ENCODE data around the gene OR2S2.
"Not testable (repeated sequence)": the region's sequence is repeated elsewhere in the genome, so short reads cannot be mapped to it uniquely, and the experiment has no call there.

The OR2S2 gene

GRCh38 chr9:35948901-35949318, 9.0 kb downstream of the OR2S2 start:
- no peak for TF ChIP-seq GATA1 (IDR thresholded peaks at IDR 0.05; ENCODE audit: low read depth, low read length)
- TF ChIP-seq POLR2A (IDR thresholded peaks at IDR 0.05; ENCODE audit: low read length), result no peak
- no peak for DNase-seq

GRCh38 chr9:35948451-35948850, 9.5 kb downstream of the OR2S2 start:
- no peak for DNase-seq
- TF ChIP-seq POLR2A (IDR thresholded peaks at IDR 0.05; ENCODE audit: low read length), result no peak

GRCh38 chr9:35945341-35946018, 12.5 kb downstream of the OR2S2 start:
- no peak for TF ChIP-seq POLR2A (IDR thresholded peaks at IDR 0.05; ENCODE audit: low read length)
- TF ChIP-seq GATA1 (IDR thresholded peaks at IDR 0.05; ENCODE audit: low read depth, low read length), result no peak
- DNase-seq, result peak; percentile 52 to 78

GRCh38 chr9:35944841-35945240, 13.1 kb downstream of the OR2S2 start:
- TF ChIP-seq GATA1 (IDR thresholded peaks at IDR 0.05; ENCODE audit: low read depth, low read length) (no peak), POLR2A (IDR thresholded peaks at IDR 0.05; ENCODE audit: low read length) (no peak)
- no peak for DNase-seq

GRCh38 chr9:35944173-35944572, 13.8 kb downstream of the OR2S2 start:
- DNase-seq, result no peak
- TF ChIP-seq GATA1 (IDR thresholded peaks at IDR 0.05; ENCODE audit: low read depth, low read length), result no peak
- no peak for TF ChIP-seq POLR2A (IDR thresholded peaks at IDR 0.05; ENCODE audit: low read length)

GRCh38 chr9:35942286-35942685, 15.7 kb downstream of the OR2S2 start:
- TF ChIP-seq POLR2A (IDR thresholded peaks at IDR 0.05; ENCODE audit: low read length) (no peak), GATA1 (IDR thresholded peaks at IDR 0.05; ENCODE audit: low read depth, low read length) (no peak)
- no peak for DNase-seq

- TF ChIP-seq GATA1 (IDR thresholded peaks at IDR 0.05; ENCODE audit: low read depth, low read length), result no peak
- no peak for TF ChIP-seq POLR2A (IDR thresholded peaks at IDR 0.05; ENCODE audit: low read length)
- DNase-seq, result no peak
Observed at GRCh38 chr9:35940458-35941407, 17.2 kb downstream of the OR2S2 start.

- DNase-seq, result no peak
- TF ChIP-seq GATA1 (IDR thresholded peaks at IDR 0.05; ENCODE audit: low read depth, low read length) (no peak), POLR2A (IDR thresholded peaks at IDR 0.05; ENCODE audit: low read length) (no peak)
Observed at GRCh38 chr9:35939679-35940250, 18.2 kb downstream of the OR2S2 start.

- no peak for DNase-seq
- TF ChIP-seq POLR2A (IDR thresholded peaks at IDR 0.05; ENCODE audit: low read length) (no peak), GATA1 (IDR thresholded peaks at IDR 0.05; ENCODE audit: low read depth, low read length) (no peak)
Observed at GRCh38 chr9:35938474-35939356, 19.2 kb downstream of the OR2S2 start.

- TF ChIP-seq POLR2A (IDR thresholded peaks at IDR 0.05; ENCODE audit: low read length) (no peak), GATA1 (IDR thresholded peaks at IDR 0.05; ENCODE audit: low read depth, low read length) (no peak)
Observed at GRCh38 chr9:35937227-35937626, 20.7 kb downstream of the OR2S2 start.

GRCh38 chr9:35935755-35936509, 22.0 kb downstream of the OR2S2 start:
- DNase-seq, result no peak
- no peak for TF ChIP-seq GATA1 (IDR thresholded peaks at IDR 0.05; ENCODE audit: low read depth, low read length)

More at GRCh38 chr9:35937227-35937626, 20.7 kb downstream of the OR2S2 start:
- DNase-seq, result no peak

- DNase-seq, result no peak
- TF ChIP-seq POLR2A (IDR thresholded peaks at IDR 0.05; ENCODE audit: low read length), result no peak
- no peak for TF ChIP-seq GATA1 (IDR thresholded peaks at IDR 0.05; ENCODE audit: low read depth, low read length)
Observed at GRCh38 chr9:35935261-35935660, 22.7 kb downstream of the OR2S2 start.

GRCh38 chr9:35934069-35934468, 23.9 kb downstream of the OR2S2 start:
- DNase-seq, result not testable (repeated sequence)
